ENCODE data around the gene METTL25B. TPM values are rescaled to one million over a fixed set of nuclear protein-coding genes. Genes with fewer than 3 reads are reported as not detected.

Gene METTL25B
- total RNA-seq, 1 experiment from 2014 or later: 51.0 TPM

DNA sequence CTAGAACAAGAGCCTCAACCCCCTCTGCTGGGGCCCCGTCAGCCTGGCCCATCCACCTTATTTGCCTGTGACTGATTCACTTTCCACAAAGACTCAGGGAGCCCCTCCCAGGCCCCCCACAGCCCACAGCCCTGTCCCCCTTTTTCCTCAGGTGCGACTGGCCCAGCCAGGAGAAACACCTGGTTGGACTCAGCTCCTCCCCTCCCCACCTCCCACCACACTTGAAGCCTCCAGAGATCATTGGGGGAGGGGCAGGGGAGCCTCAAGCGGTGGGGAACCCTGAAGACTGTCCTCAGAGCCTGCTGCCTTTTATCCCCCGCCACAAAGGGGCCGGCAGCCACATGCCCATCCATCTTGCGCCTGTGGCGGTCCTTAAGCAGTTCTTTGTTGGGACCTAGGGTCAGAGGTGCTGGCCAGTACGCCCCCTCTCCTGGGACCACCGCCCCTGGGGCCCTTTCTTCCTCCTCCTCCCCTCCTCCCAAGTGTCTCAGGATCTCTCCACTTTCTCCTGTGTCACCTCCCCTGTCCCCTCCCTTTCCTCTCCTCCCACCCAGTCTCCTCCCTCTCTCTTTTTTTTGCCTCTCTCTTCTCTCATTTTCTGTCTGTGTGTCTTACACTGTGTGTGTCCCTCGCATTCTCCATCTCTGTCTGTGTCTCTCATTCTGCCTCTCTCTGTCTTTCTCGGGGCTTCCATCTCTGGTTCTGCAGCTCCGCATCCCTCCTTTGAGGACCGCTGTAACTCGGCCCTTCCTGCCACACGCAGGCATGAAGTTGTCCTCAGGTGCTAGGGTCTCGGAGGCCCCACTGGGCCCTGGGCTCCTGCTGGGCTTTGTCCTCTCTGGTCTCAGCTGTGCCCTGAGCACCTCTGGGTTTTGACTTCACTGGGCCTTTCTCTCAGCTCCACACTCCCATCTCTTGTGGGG lies 35.1 kb upstream of the METTL25B start:
- H3K4me2 ChIP-seq: peak overlapping the region; percentile 95
- peak; percentile 89 to 95 for DNase-seq
- peak overlapping the region; percentile 94 for H3K27ac ChIP-seq
- H3K36me3 ChIP-seq (ENCODE audit: low read depth): no peaks in the 10 kb centered on the region
- no peaks in the 10 kb centered on the region for H3K79me2 ChIP-seq (ENCODE audit: low read depth)
- intact Hi-C loops (cut with micrococcal nuclease; ENCODE audit: unreplicated experiment): loop anchor here (1.0 to 10.0 kb wide), 5 partner anchors 12 to 442 kb away; partner anchors contain the start of genes CRABP2, ETV3, HDGF and MEF2D
- H3K9me2 ChIP-seq (ENCODE audit: insufficient read depth): no peaks in the 10 kb centered on the region
- peaks cover 55% of the 10 kb centered on the region for H3F3A ChIP-seq (ENCODE audit: insufficient read depth, low read depth)
- no peak overlapping the region for H2AFZ ChIP-seq
- no peaks in the 10 kb centered on the region for H3K27me3 ChIP-seq (ENCODE audit: insufficient read depth, low read depth)
- TF ChIP-seq, protein P1, sequence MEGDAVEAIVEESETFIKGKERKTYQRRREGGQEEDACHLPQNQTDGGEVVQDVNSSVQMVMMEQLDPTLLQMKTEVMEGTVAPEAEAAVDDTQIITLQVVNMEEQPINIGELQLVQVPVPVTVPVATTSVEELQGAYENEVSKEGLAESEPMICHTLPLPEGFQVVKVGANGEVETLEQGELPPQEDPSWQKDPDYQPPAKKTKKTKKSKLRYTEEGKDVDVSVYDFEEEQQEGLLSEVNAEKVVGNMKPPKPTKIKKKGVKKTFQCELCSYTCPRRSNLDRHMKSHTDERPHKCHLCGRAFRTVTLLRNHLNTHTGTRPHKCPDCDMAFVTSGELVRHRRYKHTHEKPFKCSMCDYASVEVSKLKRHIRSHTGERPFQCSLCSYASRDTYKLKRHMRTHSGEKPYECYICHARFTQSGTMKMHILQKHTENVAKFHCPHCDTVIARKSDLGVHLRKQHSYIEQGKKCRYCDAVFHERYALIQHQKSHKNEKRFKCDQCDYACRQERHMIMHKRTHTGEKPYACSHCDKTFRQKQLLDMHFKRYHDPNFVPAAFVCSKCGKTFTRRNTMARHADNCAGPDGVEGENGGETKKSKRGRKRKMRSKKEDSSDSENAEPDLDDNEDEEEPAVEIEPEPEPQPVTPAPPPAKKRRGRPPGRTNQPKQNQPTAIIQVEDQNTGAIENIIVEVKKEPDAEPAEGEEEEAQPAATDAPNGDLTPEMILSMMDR (conservative IDR thresholded peaks at IDR 0.05): no peak
- no peak for TF ChIP-seq EZH2 (IDR thresholded peaks at IDR 0.05; ENCODE audit: low read depth)
- H3K4me1 ChIP-seq (replicated peaks; ENCODE audit: insufficient read depth): peaks cover 59% of the 10 kb centered on the region
- H4K20me1 ChIP-seq (ENCODE audit: insufficient read depth): no peaks in the 10 kb centered on the region
- H3K9me3 ChIP-seq (ENCODE audit: insufficient read depth, low read depth): no peaks in the 10 kb centered on the region
- H3K4me3 ChIP-seq: peak overlapping the region; percentile 54
- TSS peak; percentile 34 for BruUV-seq (replicated peaks)
- ChIA-PET CTCF (interaction anchor here (1.2 to 6.3 kb wide), 2 partner anchors 12 to 29 kb away, joined by 6 to 109 read pairs; partner anchors contain the start of gene CRABP2), POLR2A (ENCODE audit: unreplicated experiment) (interaction anchor here (0.5 to 1.3 kb wide), 8 partner anchors 9 to 480 kb away, joined by 3 to 26 read pairs (median 6); partner anchors contain the start of genes CRABP2, ISG20L2, METTL25B and MRPL24)

DNA sequence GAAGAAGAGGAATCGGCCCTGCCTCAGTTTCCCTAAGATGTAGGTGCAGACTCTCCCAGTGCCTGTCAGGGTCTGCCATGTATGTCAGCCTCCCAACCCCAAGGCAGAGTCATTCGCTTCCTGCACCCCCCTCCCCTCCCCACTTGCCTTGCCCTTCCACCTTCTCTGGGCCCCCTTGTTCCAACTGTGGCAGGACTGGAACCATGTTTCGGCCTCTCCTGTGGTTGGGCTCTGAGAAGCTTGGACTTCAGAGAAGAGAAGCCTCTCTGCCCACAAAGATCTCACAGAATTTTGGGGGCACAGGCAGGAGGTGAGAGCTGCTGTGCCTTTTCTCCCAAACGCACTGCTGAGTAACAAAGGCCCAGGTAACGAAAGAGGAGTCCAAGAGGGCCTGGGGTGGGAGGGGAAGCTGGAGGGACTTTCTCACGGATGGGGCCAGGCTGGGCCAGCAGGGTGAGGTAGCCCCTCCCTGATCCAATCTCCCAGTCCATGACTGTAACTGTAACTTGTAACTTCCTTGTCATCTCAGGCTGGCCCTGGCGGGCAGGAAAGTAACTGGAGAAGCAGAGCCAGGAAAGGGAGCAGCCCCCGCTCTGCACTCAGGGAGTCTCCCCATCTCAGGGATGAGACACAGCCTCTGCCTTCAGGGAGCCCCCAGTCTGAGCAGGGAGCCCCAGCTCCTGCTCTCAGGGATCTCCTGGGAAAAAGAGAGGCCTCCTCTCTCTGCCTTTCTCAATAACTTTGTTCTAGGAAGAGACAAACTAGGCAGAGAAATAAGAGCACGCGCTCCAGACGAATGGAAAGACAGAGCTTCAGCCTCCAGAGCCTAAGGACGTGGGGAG lies 34.2 kb upstream of the METTL25B start:
- BruUV-seq (replicated peaks): TSS peak; percentile 93
- H3K79me2 ChIP-seq (ENCODE audit: low read depth): no peaks in the 10 kb centered on the region
- H3K9me2 ChIP-seq (ENCODE audit: insufficient read depth): no peaks in the 10 kb centered on the region
- peaks cover 55% of the 10 kb centered on the region for H3K4me1 ChIP-seq (replicated peaks; ENCODE audit: insufficient read depth)
- POLR2A ChIA-PET (ENCODE audit: unreplicated experiment): interaction anchor here (0.5 to 1.4 kb wide), 5 partner anchors 9 to 264 kb away, joined by 3 to 10 read pairs (median 6); partner anchors contain the start of genes CRABP2 and MRPL24
- peak; percentile 80 to 82 for DNase-seq
- peak overlapping the region; percentile 61; the same call in 1 of the 2 replicates for H2AFZ ChIP-seq
- no peak for TF ChIP-seq EZH2 (IDR thresholded peaks at IDR 0.05; ENCODE audit: low read depth)
- TF ChIP-seq, protein P1 (conservative IDR thresholded peaks at IDR 0.05): peak; percentile 22; the same call in 1 of the 2 replicates
- peak overlapping the region; percentile 94 for H3K27ac ChIP-seq
- peak overlapping the region; percentile 95 for H3K4me2 ChIP-seq
- H3K4me3 ChIP-seq: peak overlapping the region; percentile 54; the same call in 1 of the 2 replicates
- no peaks in the 10 kb centered on the region for H4K20me1 ChIP-seq (ENCODE audit: insufficient read depth)
- H3K27me3 ChIP-seq (ENCODE audit: insufficient read depth, low read depth): no peaks in the 10 kb centered on the region
- peaks cover 55% of the 10 kb centered on the region for H3F3A ChIP-seq (ENCODE audit: insufficient read depth, low read depth)
- H3K36me3 ChIP-seq (ENCODE audit: low read depth): no peaks in the 10 kb centered on the region
- CTCF ChIA-PET: interaction anchor here (0.6 to 1.2 kb wide), 4 partner anchors 9 to 1402 kb away, joined by 4 to 8 read pairs (median 6); no protein-coding TSS in a partner anchor
- no peaks in the 10 kb centered on the region for H3K9me3 ChIP-seq (ENCODE audit: insufficient read depth, low read depth)
- intact Hi-C loops (cut with micrococcal nuclease; ENCODE audit: unreplicated experiment): loop anchor here (1.0 to 10.0 kb wide), 5 partner anchors 11 to 441 kb away; partner anchors contain the start of genes CRABP2, ETV3, HDGF and MEF2D

All from PC-9 (cell line).